Liver (tissue), 9 donors: Measurements from ENCODE around the gene EFS. TPM values are rescaled to one million over a fixed set of nuclear protein-coding genes. Genes with fewer than 3 reads are reported as not detected.

Experiments
- DNase-seq: peaks from one replicate; pipeline ENCODE4 v3.0.0-alpha.2; 2017; ENCODE audit warnings: low spot score
- H3K27ac ChIP-seq, 2 donors: one replicate each; pipeline ENCODE4 v1.7.0; 2013; ENCODE audit warnings: inconsistent platforms in 2 of 2, low read length in 2 of 2, control low read depth in 1 of 2, low read depth in 1 of 2, mild to moderate bottlenecking in 1 of 2
- H3K27me3 ChIP-seq, 4 donors: one replicate each; pipeline versions ENCODE4 v1.6.1 to v1.7.0; 2013; ENCODE audit warnings: low read length in 3 of 4, inconsistent platforms in 1 of 4, mild to moderate bottlenecking in 1 of 4, moderate library complexity in 1 of 4; ENCODE audit not compliant: control insufficient read depth in 4 of 4, insufficient read depth in 4 of 4
- H3K36me3 ChIP-seq, 4 donors: one replicate each; pipeline versions ENCODE4 v1.6.1 to v1.7.0; 2013; ENCODE audit warnings: low read length in 3 of 4, mild to moderate bottlenecking in 3 of 4, low read depth in 1 of 4, moderate library complexity in 1 of 4; ENCODE audit not compliant: control insufficient read depth in 4 of 4, insufficient read depth in 3 of 4
- H3K4me1 ChIP-seq, 4 donors: one replicate each; pipeline versions ENCODE4 v1.6.1 to v1.7.0; 2013; ENCODE audit warnings: low read length in 3 of 4, mild to moderate bottlenecking in 3 of 4, moderate library complexity in 1 of 4; ENCODE audit not compliant: control insufficient read depth in 4 of 4, insufficient read depth in 4 of 4
- H3K4me3 ChIP-seq, 3 donors: one replicate each; pipeline versions ENCODE4 v1.6.1 to v1.7.0; 2013; ENCODE audit warnings: low read length in 3 of 3, control low read depth in 1 of 3, low read depth in 1 of 3, mild to moderate bottlenecking in 1 of 3
- H3K9ac ChIP-seq, 2 donors: one replicate each; pipeline ENCODE4 v1.7.0; 2013; ENCODE audit warnings: low read length in 2 of 2, mild to moderate bottlenecking in 2 of 2, moderate library complexity in 2 of 2, control low read depth in 1 of 2, low read depth in 1 of 2
- H3K9me3 ChIP-seq, 4 donors: one replicate each; pipeline versions ENCODE4 v1.6.1 to v1.7.0; 2013; ENCODE audit warnings: low read length in 3 of 4; ENCODE audit not compliant: control insufficient read depth in 4 of 4
- EGR1 ChIP-seq, 2 donors: IDR thresholded peaks; 2 replicates each; pipeline ENCODE4 v1.6.1; 2016 to 2018; ENCODE audit warnings: antibody characterized with exemption in 2 of 2, low read depth in 2 of 2
- HNF4A ChIP-seq, 2 donors: conservative IDR thresholded peaks; 2 replicates each; pipeline ENCODE4 v1.6.1; 2016; ENCODE audit warnings: antibody characterized with exemption in 2 of 2, mild to moderate bottlenecking in 2 of 2
- HNF4G ChIP-seq: IDR thresholded peaks from 2 replicates; pipeline ENCODE4 v1.6.1; 2016; ENCODE audit warnings: antibody characterized with exemption
- JUND ChIP-seq, 2 donors: IDR thresholded peaks; 2 replicates each; pipeline ENCODE4 v1.6.1; 2016; ENCODE audit warnings: antibody characterized with exemption in 2 of 2
- NR2F2 ChIP-seq: IDR thresholded peaks from 2 replicates; pipeline ENCODE4 v1.6.1; 2016; ENCODE audit warnings: antibody characterized with exemption
- RAD21 ChIP-seq, 2 donors: IDR thresholded peaks; 2 replicates each; pipeline ENCODE4 v1.6.1; 2016; ENCODE audit warnings: antibody characterized with exemption in 2 of 2, mild to moderate bottlenecking in 2 of 2
- REST ChIP-seq: IDR thresholded peaks from 2 replicates; pipeline ENCODE4 v1.6.1; 2016; ENCODE audit warnings: antibody characterized with exemption, mild to moderate bottlenecking
- SP1 ChIP-seq: IDR thresholded peaks from 2 replicates; pipeline ENCODE4 v1.6.1; 2018; ENCODE audit warnings: antibody characterized with exemption, mild to moderate bottlenecking
- TAF1 ChIP-seq: conservative IDR thresholded peaks from 2 replicates; pipeline ENCODE4 v1.6.1; 2016; ENCODE audit warnings: antibody characterized with exemption, mild to moderate bottlenecking
- YY1 ChIP-seq: IDR thresholded peaks from 2 replicates; pipeline ENCODE4 v1.6.1; 2016; ENCODE audit warnings: antibody characterized with exemption, mild to moderate bottlenecking
- ZBTB33 ChIP-seq: IDR thresholded peaks from 2 replicates; pipeline ENCODE4 v1.6.1; 2016; ENCODE audit warnings: antibody characterized with exemption
- WGBS: extraction: QIAGEN DNeasy Blood & Tissue Kit; methylation state at CpG from one replicate; pipeline ENCODE4 v1.1.7; 2013; 5-methylcytosine and 5-hydroxymethylcytosine counted together
- polyA plus RNA-seq, 2 donors: library from polyadenylated mRNA; stranded (reverse) in 1 of 2; unstranded in 1 of 2; fragments of 200-250 nt in 1 of 2; fragments of >200 nt in 1 of 2; fragmentation: Nextera tagmentation in 1 of 2; extraction: Ambion mirVana in 1 of 2; gene quantifications; one replicate each; pipeline versions ENCODE4 v1.2.1 to v1.2.3, GENCODE V29; 2013 to 2015
- total RNA-seq, 2 donors: library from RNA; depleted of rRNA; stranded (reverse); fragments of >200 nt; gene quantifications; one replicate each; pipeline ENCODE4 v1.2.3, GENCODE V29; 2014
- TF ChIP-seq, protein P1 (sequence below): fragments of 150-350 bp; IDR thresholded peaks from 2 replicates; pipeline ENCODE4 v1.5.1; 2017; ENCODE audit warnings: improper control_type of control experiment, low read depth, low read length; ENCODE audit not compliant: missing input control
- TF ChIP-seq, protein P2 (sequence below): IDR thresholded peaks from 2 replicates; pipeline ENCODE4 v1.6.1; 2016; ENCODE audit warnings: antibody characterized with exemption
- TF ChIP-seq, protein P3 (sequence below): IDR thresholded peaks from 2 replicates; pipeline ENCODE4 v1.6.1; 2016; ENCODE audit warnings: antibody characterized with exemption
- donor health status: healthy.
- donor health status: healthy.
- donor health status: healthy.
- donor health status: healthy.
- donor health status: healthy.

Gene EFS
- total and polyA plus RNA-seq, 4 donors = 0.10 to 0.69 (median 0.54) TPM

- TF ChIP-seq, protein P1, sequence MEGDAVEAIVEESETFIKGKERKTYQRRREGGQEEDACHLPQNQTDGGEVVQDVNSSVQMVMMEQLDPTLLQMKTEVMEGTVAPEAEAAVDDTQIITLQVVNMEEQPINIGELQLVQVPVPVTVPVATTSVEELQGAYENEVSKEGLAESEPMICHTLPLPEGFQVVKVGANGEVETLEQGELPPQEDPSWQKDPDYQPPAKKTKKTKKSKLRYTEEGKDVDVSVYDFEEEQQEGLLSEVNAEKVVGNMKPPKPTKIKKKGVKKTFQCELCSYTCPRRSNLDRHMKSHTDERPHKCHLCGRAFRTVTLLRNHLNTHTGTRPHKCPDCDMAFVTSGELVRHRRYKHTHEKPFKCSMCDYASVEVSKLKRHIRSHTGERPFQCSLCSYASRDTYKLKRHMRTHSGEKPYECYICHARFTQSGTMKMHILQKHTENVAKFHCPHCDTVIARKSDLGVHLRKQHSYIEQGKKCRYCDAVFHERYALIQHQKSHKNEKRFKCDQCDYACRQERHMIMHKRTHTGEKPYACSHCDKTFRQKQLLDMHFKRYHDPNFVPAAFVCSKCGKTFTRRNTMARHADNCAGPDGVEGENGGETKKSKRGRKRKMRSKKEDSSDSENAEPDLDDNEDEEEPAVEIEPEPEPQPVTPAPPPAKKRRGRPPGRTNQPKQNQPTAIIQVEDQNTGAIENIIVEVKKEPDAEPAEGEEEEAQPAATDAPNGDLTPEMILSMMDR = no peak
- no peak for TF ChIP-seq HNF4A (conservative IDR thresholded peaks at IDR 0.05)
These were observed 40.5 kb downstream of the EFS start (continued) for GRCh38 chr14:23324455-23324846.

DNA sequence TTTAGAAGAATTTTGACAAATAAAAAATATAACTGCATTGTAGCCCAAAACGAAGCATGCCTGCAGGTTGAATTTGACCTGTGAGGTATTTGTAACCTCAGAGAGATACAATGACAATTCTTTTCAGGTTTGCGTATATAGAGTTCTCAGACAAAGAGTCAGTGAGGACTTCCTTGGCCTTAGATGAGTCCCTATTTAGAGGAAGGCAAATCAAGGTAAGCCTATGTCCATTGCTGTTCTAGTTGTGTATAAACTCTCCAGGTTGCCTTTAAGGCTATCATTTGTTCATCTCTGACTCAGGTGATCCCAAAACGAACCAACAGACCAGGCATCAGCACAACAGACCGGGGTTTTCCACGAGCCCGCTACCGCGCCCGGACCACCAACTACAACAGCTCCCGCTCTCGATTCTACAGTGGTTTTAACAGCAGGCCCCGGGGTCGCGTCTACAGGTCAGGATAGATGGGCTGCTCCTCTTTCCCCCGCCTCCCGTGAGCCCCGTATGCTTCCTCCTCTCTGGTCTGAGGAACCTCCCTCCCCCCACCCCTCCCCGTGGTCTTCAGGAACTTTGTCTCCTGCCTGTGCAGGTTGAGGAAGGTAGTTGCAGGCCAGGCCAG lies 41.0 kb downstream of the EFS start:
- peaks cover 6 to 30% (median 16%) of the 10 kb centered on the region in 4 donors for H3K4me1 ChIP-seq
- H3K4me3 ChIP-seq = no peak overlapping the region
- H3K9ac ChIP-seq = no peak overlapping the region
- no peak overlapping the region for H3K27ac ChIP-seq
- 89% methylated on average over 18 of the region's 18 CpGs for WGBS
- no peaks in the 10 kb centered on the region for H3K9me3 ChIP-seq
- no peak for TF ChIP-seq REST
- TF ChIP-seq, protein P1 = no peak
- TF ChIP-seq, protein P2, sequence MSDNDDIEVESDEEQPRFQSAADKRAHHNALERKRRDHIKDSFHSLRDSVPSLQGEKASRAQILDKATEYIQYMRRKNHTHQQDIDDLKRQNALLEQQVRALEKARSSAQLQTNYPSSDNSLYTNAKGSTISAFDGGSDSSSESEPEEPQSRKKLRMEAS = no peak
- TF ChIP-seq, protein P3, sequence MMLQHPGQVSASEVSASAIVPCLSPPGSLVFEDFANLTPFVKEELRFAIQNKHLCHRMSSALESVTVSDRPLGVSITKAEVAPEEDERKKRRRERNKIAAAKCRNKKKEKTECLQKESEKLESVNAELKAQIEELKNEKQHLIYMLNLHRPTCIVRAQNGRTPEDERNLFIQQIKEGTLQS = no peak
- H3K36me3 ChIP-seq = peaks cover 8 to 22% (median 21%) of the 10 kb centered on the region in 4 donors
- H3K27me3 ChIP-seq = no peaks in the 10 kb centered on the region
- no peak for DNase-seq

GRCh38 chr14:23322568-23323517 lies 42.1 kb downstream of the EFS start:
- Histone ChIP-seq H3K9ac (peak overlapping the region; percentile 91 to 95), H3K4me1 (peaks cover 6 to 25% (median 12%) of the 10 kb centered on the region in 4 donors), H3K4me3 (peak overlapping the region; percentile 92 to 96 (median 92)), H3K36me3 (peaks cover 8 to 22% (median 21%) of the 10 kb centered on the region in 4 donors), H3K9me3 (no peaks in the 10 kb centered on the region), H3K27me3 (no peaks in the 10 kb centered on the region), H3K27ac (peak overlapping the region; percentile 85 to 93)
- 55% methylated on average over 10 of the region's 10 CpGs for WGBS
- DNase-seq = no peak
- TF ChIP-seq JUND (IDR thresholded peaks at IDR 0.05) (no peak), RAD21 (IDR thresholded peaks at IDR 0.05) (no peak), EGR1 (IDR thresholded peaks at IDR 0.05; ENCODE audit: low read depth in 2 of 2) (no peak), HNF4G (no peak), ZBTB33 (no peak), NR2F2 (no peak), TAF1 (no peak), SP1 (no peak), YY1 (no peak), HNF4A (conservative IDR thresholded peaks at IDR 0.05) (no peak)
